ENCODE measurements around the gene KRTAP4-16.
A peak's percentile ranks its signal among the peaks of the same experiment; 100 is the strongest.
"Not testable (repeated sequence)": the region's sequence is repeated elsewhere in the genome, so short reads cannot be mapped to it uniquely, and the experiment has no call there.

KRTAP4-16 gene

DNA sequence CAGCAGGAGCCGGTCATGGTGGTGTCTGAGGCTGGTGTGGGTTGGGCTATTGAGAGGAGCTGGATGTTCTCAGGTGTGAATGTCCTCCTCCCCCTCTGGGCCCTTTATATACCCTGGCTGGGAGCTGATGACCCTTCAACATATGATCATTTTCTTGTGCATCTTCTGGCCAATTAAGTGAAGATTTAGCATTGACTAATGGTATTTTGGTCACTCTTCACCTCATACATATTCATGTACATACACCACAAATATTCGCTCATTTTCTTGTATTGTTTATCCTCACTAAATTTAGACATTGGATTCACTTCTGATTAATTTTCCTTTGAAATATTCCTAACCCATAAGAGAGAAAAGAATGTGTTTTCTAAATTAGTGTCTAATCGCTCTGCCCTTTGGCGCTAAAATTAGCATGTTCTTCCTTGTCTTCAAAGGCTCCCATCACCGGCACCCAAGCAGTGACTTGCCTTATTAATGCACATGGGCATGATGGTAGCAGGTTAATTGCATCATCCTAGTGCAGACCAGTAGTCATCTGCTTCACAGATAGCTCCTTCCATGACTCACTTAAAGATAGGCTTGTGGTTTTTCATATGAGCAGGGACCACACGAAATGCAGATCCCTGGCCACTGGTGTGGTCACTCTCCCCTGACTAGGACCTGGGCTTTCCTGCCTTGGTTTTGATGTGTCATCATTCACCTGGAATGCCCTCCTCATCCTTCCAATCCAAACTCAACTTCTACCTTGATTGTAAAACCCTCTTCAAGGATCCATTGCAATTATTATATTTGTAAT lies 36.0 kb downstream of the KRTAP4-16 start, which contains the start of gene KRTAP2-4:
KRTAP2-4 (minus strand) TSS at position 51 of the 796 bp plus-strand sequence; CDS start at position 17, 34 bp downstream.
- CTCF ChIA-PET, result no interaction called here
- DNase-seq (ENCODE audit: low spot score), result peak; percentile 49
- H3K27ac ChIP-seq, result no peak within 1 kb of the TSS
- POLR2A ChIA-PET (ENCODE audit: low non-redundant PET), result no interaction called here
- TF ChIP-seq, protein P1, sequence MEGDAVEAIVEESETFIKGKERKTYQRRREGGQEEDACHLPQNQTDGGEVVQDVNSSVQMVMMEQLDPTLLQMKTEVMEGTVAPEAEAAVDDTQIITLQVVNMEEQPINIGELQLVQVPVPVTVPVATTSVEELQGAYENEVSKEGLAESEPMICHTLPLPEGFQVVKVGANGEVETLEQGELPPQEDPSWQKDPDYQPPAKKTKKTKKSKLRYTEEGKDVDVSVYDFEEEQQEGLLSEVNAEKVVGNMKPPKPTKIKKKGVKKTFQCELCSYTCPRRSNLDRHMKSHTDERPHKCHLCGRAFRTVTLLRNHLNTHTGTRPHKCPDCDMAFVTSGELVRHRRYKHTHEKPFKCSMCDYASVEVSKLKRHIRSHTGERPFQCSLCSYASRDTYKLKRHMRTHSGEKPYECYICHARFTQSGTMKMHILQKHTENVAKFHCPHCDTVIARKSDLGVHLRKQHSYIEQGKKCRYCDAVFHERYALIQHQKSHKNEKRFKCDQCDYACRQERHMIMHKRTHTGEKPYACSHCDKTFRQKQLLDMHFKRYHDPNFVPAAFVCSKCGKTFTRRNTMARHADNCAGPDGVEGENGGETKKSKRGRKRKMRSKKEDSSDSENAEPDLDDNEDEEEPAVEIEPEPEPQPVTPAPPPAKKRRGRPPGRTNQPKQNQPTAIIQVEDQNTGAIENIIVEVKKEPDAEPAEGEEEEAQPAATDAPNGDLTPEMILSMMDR (conservative IDR thresholded peaks at IDR 0.05; ENCODE audit: low read depth), result no peak

DNA sequence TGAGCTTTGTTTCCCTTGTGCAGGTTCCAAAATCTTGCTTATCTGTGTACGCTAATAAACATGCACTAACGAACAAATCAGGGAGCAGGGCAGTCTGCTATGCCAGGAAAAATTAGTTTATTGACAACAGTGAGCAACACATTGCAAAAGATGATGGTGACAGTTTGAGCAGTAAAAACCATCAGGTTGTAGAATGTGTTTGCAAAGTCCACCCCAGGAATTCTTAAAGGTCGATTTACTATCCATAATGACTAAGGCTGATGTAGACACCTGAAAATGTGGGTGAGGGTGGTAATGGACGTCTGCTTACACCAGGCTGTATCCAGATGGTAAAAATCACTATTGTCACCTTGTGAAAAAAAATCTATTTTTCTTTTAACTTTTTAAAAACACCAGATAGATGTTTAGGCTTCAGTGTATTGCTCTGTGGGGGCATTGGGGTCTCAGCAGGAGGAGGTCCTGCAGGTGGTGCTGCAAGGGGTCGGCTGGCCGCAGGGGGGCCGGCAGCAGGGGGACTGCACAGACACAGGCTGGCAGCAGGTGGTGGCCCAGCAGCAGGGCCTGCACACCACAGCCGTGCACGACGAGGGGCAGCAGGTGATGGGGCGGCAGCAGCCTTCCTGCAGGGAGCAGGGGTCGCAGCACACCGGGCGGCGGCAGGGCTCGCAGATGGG lies 36.9 kb downstream of the KRTAP4-16 start:
- DNase-seq (ENCODE audit: low spot score); H3K27ac ChIP-seq; POLR2A ChIA-PET (ENCODE audit: low non-redundant PET); CTCF ChIA-PET: not testable (repeated sequence)

DNA sequence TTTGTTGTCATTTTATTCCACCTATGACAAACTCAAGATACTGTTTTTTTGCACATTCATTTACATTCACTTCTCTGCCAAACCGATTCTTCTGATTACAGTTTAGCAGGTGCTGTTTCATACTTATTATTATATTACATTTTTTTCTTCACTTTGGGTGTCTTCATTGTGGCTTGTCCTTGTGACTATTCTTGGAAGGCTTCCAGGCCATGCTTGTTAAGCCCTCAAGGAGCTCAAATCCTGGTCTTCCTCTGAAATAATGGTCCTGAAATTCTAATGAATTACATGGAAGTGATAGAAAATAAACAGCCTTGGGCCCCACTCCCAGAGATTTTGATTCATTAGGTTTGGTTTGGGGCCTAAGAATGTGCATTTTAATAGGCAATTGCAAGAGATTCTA lies 37.7 kb downstream of the KRTAP4-16 start:
- POLR2A ChIA-PET (ENCODE audit: low non-redundant PET), result no interaction called here
- CTCF ChIA-PET, result no interaction called here
- no peak for DNase-seq (ENCODE audit: low spot score)
- no peak overlapping the region for H3K27ac ChIP-seq
- TF ChIP-seq, protein P1 (conservative IDR thresholded peaks at IDR 0.05; ENCODE audit: low read depth), result no peak

DNA sequence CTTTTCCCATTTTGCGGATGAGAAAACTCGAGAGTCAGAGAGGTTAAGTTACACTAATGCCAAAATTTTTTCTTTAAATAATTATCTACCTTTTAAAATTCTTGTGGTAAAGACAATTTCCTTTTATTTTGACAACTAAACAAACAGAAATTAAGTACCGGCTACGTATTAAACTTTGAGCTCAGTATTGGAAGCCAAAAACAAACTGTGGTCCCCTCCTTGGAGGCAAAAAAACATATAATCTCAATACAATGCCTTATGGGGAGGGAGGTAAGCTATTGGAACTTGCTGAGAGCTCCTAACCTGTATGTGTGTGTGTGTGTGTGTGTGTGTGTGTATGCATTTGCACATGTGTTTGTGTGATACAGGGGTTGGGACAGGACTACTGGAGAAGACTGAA lies 38.6 kb downstream of the KRTAP4-16 start:
- no peak for DNase-seq (ENCODE audit: low spot score)
- H3K27ac ChIP-seq, result no peak overlapping the region
- ChIA-PET CTCF (interaction anchor here (0.5 kb wide), 1 partner anchor 735 kb away, joined by 3 read pairs; no protein-coding TSS in a partner anchor), POLR2A (ENCODE audit: low non-redundant PET) (no interaction called here)
- TF ChIP-seq, protein P1 (conservative IDR thresholded peaks at IDR 0.05; ENCODE audit: low read depth), result no peak

DNA sequence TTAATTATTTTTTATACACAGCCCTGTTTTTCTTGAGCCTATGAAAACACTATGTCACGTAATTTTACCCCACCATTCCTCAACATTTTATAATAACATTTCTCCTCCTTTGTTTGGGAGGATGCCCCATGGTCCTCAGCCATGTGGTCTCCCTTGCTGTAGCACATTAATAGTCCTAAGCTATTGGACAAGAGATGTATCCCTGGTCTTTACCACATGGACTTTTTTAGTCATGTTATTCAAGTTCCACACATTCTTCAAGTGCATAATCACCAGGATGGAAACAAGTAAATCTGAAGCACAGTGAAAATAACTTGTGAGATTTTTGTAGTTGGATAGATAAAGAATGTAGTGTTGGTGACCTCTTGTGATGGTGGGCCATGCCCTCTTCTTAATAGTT lies 40.0 kb downstream of the KRTAP4-16 start:
- CTCF ChIA-PET, result no interaction called here

DNA sequence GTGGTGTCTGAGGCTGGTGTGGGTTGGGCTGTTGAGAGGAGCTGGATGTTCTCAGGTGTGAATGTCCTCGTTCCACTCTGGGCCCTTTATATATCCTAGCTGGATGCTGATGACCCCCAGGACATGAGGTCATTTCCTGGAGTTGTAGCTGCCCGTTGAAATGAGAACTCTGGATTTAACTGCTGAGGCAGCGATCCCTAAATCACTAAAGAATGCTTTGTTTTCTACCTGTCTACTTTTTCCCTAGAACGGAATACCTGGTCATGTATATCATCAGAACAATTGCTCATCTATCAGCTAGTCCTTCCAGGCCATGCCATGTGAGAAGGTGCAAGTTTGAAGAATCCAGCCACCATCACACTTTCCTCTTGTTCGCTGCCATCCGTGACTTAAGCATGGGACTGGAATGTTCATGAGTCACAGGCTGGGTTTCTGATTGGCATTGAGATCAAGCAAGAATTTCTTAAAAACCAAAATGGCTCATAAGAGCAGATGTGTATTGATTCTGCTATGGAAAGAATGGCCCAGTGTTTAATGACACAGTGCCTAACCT lies 41.9 kb downstream of the KRTAP4-16 start, which contains the start of gene KRTAP2-3:
KRTAP2-3 (minus strand) TSS at position 63 of the 553 bp plus-strand sequence. CDS start 64 bp downstream, outside the sequence.
- TF ChIP-seq, protein P1 (conservative IDR thresholded peaks at IDR 0.05; ENCODE audit: low read depth), result no peak
- H3K27ac ChIP-seq, result no peak within 1 kb of the TSS
- peak; percentile 81 for DNase-seq (ENCODE audit: low spot score)
- ChIA-PET POLR2A (ENCODE audit: low non-redundant PET) (no interaction called here), CTCF (no interaction called here)

More for the DNA sequence above, 40.0 kb downstream of the KRTAP4-16 start:
- H3K27ac ChIP-seq, result no peak overlapping the region
- TF ChIP-seq, protein P1 (conservative IDR thresholded peaks at IDR 0.05; ENCODE audit: low read depth), result no peak
- DNase-seq (ENCODE audit: low spot score), result peak; percentile 54
- POLR2A ChIA-PET (ENCODE audit: low non-redundant PET), result no interaction called here

DNA sequence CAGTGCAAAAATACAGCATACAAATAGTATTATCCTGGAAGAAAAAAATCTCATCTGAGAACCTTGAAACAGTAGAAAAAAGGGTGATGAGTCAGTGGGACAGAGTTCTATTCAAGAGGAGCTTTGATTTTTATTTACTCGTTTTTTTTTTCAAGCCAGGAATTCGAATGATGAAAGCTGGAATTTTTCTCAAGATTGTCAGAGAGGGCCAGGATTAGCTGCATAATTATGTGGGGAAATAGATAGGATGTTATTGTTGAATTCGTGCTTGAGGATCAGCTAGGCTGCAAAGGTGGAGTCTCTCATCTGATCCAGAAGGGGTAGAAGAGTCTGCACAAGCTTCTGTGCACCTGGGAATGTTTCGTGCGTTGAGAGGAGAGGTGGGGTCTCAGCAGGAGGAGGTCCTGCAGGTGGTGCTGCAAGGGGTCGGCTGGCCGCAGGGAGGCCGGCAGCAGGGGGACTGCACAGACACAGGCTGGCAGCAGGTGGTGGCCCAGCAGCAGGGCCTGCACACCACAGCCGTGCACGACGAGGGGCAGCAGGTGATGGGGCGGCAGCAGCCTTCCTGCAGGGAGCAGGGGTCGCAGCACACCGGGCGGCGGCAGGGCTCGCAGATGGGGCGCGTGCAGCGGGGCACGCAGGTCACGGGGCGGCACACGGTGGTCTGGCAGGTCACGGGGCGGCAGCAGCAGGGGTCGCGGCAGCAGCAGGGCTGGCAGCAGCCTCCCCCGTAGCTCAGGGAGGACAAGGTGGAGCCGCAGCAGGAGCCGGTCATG lies 42.5 kb downstream of the KRTAP4-16 start:
- CTCF ChIA-PET, result not testable (repeated sequence)
- peak; percentile 43 for DNase-seq (ENCODE audit: low spot score)

More for the DNA sequence above, 42.5 kb downstream of the KRTAP4-16 start:
- H3K27ac ChIP-seq, result not testable (repeated sequence)
- POLR2A ChIA-PET (ENCODE audit: low non-redundant PET), result interaction anchor here (0.6 kb wide), 1 partner anchor 445 kb away, joined by 5 read pairs; no protein-coding TSS in a partner anchor
